ENCODE data around the gene CCNK. TPM values are rescaled to one million over a fixed set of nuclear protein-coding genes. Genes with fewer than 3 reads are reported as not detected.

Gene CCNK
- total and polyA plus RNA-seq, 12 donors, result 10.9 to 41.0 (median 30.3) TPM

DNA sequence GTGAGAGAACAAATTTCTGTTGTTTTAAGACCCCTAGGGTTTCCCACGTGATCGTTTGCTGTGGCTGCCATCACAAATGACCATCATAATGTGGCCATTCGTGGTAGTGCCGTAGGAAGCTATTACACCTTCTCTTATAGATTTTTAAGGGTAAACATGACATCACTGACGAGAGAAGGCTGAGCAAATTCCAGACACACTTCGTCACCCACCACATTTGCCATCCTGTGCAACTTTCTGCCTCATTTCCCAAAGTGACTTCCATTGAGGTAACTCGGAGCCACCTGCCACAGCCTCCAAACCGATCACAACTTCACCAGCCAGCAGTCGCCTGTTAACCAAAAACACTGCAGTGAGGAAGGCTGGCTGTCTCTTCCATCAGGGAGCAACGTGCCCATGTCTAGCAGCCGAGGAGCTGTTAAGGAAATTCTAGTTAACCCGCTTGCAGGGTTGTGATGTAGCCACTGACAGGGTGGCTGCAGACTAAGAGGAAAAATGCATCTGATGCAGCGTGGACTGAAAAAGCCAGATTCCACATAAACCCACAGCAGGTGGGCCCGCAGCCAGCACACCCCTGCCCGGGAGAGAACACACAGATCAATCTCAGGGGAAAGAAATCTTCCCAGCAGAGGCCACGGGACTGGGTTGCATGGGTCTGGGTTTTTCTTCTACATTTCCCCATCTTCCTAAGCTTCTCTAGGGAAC lies 78.2 kb downstream of the CCNK start:
- WGBS, 2 donors, result 75 to 90% methylated on average over 16 of the region's 16 CpGs

DNA sequence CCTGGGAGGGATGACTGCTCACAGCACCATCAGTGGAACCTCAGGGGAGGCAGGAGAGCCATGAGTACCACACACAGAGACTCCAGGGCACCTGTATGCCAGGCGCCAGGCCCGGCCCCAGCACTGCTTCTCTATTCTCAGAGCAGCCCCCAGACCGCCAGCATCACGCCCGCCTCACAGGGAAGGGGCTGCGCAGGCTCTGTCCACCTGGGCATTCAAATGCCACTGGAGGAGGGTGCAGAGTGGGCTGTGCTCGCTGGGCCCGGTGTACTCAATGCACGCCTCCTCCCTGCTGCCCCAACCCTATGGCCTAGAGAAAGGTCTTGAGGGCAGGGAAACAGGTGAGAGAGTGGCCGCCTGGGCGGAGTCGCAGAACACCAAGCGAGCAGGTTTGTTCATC lies 79.2 kb downstream of the CCNK start:
- ATAC-seq, result no peak
- H3K27me3 ChIP-seq, result no peaks in the 10 kb centered on the region
- intact Hi-C loops (cut with DNase I), result loop anchor here in 4 of 10 donors (5.0 kb wide), 2 partner anchors 37 to 42 kb away; partner anchors contain the start of gene CCDC85C (in 3 of the 4)
- no peaks in the 10 kb centered on the region for H3K9me3 ChIP-seq
- H3K36me3 ChIP-seq, result no peaks in the 10 kb centered on the region
- H3K4me3 ChIP-seq, result no peak overlapping the region
- no peak for DNase-seq
- TF ChIP-seq, protein P1, sequence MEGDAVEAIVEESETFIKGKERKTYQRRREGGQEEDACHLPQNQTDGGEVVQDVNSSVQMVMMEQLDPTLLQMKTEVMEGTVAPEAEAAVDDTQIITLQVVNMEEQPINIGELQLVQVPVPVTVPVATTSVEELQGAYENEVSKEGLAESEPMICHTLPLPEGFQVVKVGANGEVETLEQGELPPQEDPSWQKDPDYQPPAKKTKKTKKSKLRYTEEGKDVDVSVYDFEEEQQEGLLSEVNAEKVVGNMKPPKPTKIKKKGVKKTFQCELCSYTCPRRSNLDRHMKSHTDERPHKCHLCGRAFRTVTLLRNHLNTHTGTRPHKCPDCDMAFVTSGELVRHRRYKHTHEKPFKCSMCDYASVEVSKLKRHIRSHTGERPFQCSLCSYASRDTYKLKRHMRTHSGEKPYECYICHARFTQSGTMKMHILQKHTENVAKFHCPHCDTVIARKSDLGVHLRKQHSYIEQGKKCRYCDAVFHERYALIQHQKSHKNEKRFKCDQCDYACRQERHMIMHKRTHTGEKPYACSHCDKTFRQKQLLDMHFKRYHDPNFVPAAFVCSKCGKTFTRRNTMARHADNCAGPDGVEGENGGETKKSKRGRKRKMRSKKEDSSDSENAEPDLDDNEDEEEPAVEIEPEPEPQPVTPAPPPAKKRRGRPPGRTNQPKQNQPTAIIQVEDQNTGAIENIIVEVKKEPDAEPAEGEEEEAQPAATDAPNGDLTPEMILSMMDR (IDR thresholded peaks at IDR 0.05), result no peak
- peak overlapping the region in 5 of 10 donors; percentile 31 to 53 (median 43) for H3K27ac ChIP-seq
- peaks cover 14 to 65% (median 44%) of the 10 kb centered on the region in 9 donors for H3K4me1 ChIP-seq
- 91 to 93% methylated on average over 13 of the region's 13 CpGs for WGBS, 2 donors

More for the DNA sequence above, 78.2 kb downstream of the CCNK start:
- Histone ChIP-seq H3K4me1 (peaks cover 4 to 65% (median 41%) of the 10 kb centered on the region in 9 donors), H3K4me3 (no peak overlapping the region), H3K36me3 (no peaks in the 10 kb centered on the region), H3K27me3 (no peaks in the 10 kb centered on the region), H3K27ac (no peak overlapping the region), H3K9me3 (no peaks in the 10 kb centered on the region)
- TF ChIP-seq, protein P1 (IDR thresholded peaks at IDR 0.05), result no peak
- no peak for DNase-seq
- ATAC-seq, result no peak
- intact Hi-C loops (cut with DNase I), result no loop called here

DNA sequence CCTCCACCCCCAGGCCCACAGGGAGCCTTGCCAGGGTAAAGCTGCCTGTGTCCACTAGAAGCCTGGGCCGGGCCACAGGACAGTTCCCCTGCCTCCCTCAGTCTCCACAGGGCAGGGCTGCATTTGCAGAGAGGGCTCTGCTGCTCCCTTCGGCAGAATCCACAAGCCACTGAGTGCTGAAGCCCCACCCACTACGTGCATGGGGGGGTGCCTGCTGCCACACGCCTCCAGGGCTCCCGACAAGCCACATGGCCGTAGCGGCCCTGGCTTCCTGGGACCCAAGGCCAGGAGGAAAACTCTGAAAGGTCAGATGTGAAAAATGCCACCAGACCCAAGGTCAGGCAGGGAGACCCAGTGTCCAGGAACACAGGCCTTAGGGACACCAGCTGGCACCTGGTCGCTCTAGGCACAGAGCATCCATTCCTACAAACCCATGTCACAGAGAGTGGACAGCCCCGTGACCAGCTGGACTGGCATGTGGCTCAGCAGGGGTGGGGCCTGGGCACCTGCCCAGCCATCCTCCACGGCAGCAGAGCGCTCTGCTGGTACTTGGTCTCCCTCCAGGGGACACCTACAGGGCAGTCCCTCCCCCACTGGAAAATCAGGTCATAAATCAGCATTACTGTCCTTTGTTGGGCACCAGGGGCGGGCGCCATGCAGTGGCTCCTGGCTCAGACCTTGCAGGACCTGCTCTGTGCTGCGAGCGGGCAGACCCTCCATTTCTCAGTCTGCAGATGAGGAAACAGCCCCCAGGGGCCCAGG lies 79.9 kb downstream of the CCNK start:
- TF ChIP-seq, protein P1 (IDR thresholded peaks at IDR 0.05), result no peak
- 59 to 65% methylated on average over 15 of the region's 15 CpGs for WGBS, 2 donors
- Histone ChIP-seq H3K9me3 (no peaks in the 10 kb centered on the region), H3K27ac (peak overlapping the region in 8 of 10 donors; percentile 30 to 56 (median 43)), H3K4me3 (no peak overlapping the region), H3K27me3 (no peaks in the 10 kb centered on the region), H3K4me1 (peaks cover 19 to 65% (median 51%) of the 10 kb centered on the region in 9 donors), H3K36me3 (no peaks in the 10 kb centered on the region)
- ATAC-seq (peak in 7 of 8 donors; percentile 15 to 71 (median 53)), DNase-seq (peak in 1 of 2 donors; percentile 58)
- intact Hi-C loops (cut with DNase I), result loop anchor here in 4 of 10 donors (5.0 kb wide), 2 partner anchors 36 to 41 kb away; partner anchors contain the start of gene CCDC85C (in 3 of the 4)

DNA sequence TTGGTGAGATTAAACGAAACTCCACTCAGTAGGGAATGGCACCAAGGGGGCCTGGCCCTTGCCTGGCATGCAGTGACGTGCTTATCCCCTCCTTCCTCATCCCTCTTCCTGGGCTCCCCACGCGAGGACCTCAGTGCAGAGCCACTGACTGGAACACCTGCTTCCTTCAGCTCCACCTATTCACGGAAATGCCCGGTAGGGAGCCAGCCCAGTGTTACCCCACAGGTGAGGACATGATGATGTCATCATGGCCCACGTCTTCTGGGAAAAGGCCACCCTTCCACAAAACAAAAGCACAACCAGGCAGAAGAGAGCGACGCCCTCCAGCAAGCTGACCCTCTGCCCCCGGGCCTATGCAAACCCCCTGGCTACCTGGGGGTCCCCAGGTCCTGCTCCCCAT lies 80.7 kb downstream of the CCNK start:
- WGBS, 2 donors, result 87 to 92% methylated on average over 10 of the region's 10 CpGs
- ATAC-seq (no peak), DNase-seq (no peak)
- H3K9me3 ChIP-seq, result no peaks in the 10 kb centered on the region
- H3K36me3 ChIP-seq, result no peaks in the 10 kb centered on the region
- no peaks in the 10 kb centered on the region for H3K27me3 ChIP-seq
- H3K27ac ChIP-seq, result peak overlapping the region in 6 of 10 donors; percentile 14 to 53 (median 38)
- intact Hi-C loops (cut with DNase I), result loop anchor here in 4 of 10 donors (5.0 kb wide), 2 partner anchors 35 to 40 kb away; partner anchors contain the start of gene CCDC85C (in 3 of the 4)
- peaks cover 25 to 72% (median 59%) of the 10 kb centered on the region in 9 donors for H3K4me1 ChIP-seq
- H3K4me3 ChIP-seq, result no peak overlapping the region
- TF ChIP-seq, protein P1 (IDR thresholded peaks at IDR 0.05), result no peak
